HCT116 (cell line): ENCODE results near the gene LMAN2L. TPM values are rescaled to one million over a fixed set of nuclear protein-coding genes. Genes with fewer than 3 reads are reported as not detected.
"Not testable (repeated sequence)": the region's sequence is repeated elsewhere in the genome, so short reads cannot be mapped to it uniquely, and the experiment has no call there.

Source experiments
- ATAC-seq: fragments of 200-7000 bp; cut with Tn5 transposase; 2 replicates; pipeline ENCODE4 v1.9.1; 2020; ENCODE audit warnings: mild to moderate bottlenecking, moderate library complexity
- BruUV-seq: library from RNA; stranded (reverse); fragments of 400-500 nt; replicated peaks from 2 replicates; lab custom pipeline; 2021; lab: Mats Ljungman, UMichigan
- CTCF ChIA-PET: fragments of 300-600 bp; sonication (Branson Sonifier 250); formaldehyde crosslinking; loops from one replicate; lab custom pipeline; 2021; ENCODE audit warnings: antibody characterized with exemption; lab: Charles Lee
- POLR2A ChIA-PET: fragments of 300-600, 350-600 bp; sonication (Branson Sonifier 250); formaldehyde crosslinking; loops from one replicate; lab custom pipeline; 2021; ENCODE audit warnings: antibody characterized with exemption; lab: Charles Lee
- RAD21 ChIA-PET, 2 experiments: fragments of 300-600 bp; sonication (Branson Sonifier 250); formaldehyde crosslinking; loops; one replicate each; lab custom pipeline; 2023; ENCODE audit warnings: low total read pairs in 2 of 2; ENCODE audit not compliant: uncharacterized antibody in 2 of 2, unreplicated experiment in 2 of 2, low non-redundant PET in 1 of 2; lab: Charles Lee
- DNase-seq: peaks from one replicate; pipeline ENCODE4 v3.0.0-alpha.2; 2010; ENCODE audit warnings: low read depth, low spot score
- H2AFZ ChIP-seq: fragments of 200-600 bp; shearing (Covaris generic), sonication (generic); 2 replicates; pipeline ENCODE4 v1.6.1; 2017; ENCODE audit warnings: low read depth, mixed run types, mixed read lengths, antibody characterized with exemption, low read length; ENCODE audit not compliant: poor library complexity, severe bottlenecking
- H3K27ac ChIP-seq: 2 replicates; pipeline ENCODE4 v1.5.1; 2012; ENCODE audit warnings: low read depth, low read length
- H3K27me3 ChIP-seq: fragments of 200-600 bp; sonication (generic); 2 replicates; pipeline ENCODE4 v1.6.1; 2016; ENCODE audit warnings: mixed run types, low read length, mixed read lengths; ENCODE audit not compliant: insufficient read depth
- H3K36me3 ChIP-seq, 2 experiments: fragments of 200-500 bp in 1 of 2; fragments of 200-600 bp in 1 of 2; sonication (Bioruptor generic) in 1 of 2; sonication (generic) in 1 of 2; 2 replicates each; pipeline versions ENCODE4 v1.5.1 to v1.6.1; 2014 to 2016; ENCODE audit warnings: low read length in 2 of 2, inconsistent platforms in 1 of 2, mixed read lengths in 1 of 2, mixed run types in 1 of 2; ENCODE audit not compliant: insufficient read depth in 2 of 2, control insufficient read depth in 1 of 2
- H3K4me1 ChIP-seq, 2 experiments: fragments of 200-600 bp in 1 of 2; sonication (generic) in 1 of 2; 2 replicates each; pipeline versions ENCODE4 v1.5.1 to v1.6.1; 2012 to 2017; ENCODE audit warnings: low read length in 2 of 2, inconsistent platforms in 1 of 2, mild to moderate bottlenecking in 1 of 2, mixed read lengths in 1 of 2, mixed run types in 1 of 2, moderate library complexity in 1 of 2; ENCODE audit not compliant: insufficient read depth in 2 of 2, control insufficient read depth in 1 of 2
- H3K4me2 ChIP-seq: fragments of 200-600 bp; sonication (generic); 2 replicates; pipeline ENCODE4 v1.6.1; 2017; ENCODE audit warnings: mixed run types, low read length, mixed read lengths
- H3K4me3 ChIP-seq, 2 experiments: fragments of 200-600 bp in 1 of 2; sonication (generic) in 1 of 2; replicated peaks in 1 of 2; 2 replicates each; pipeline ENCODE4 v1.5.1; 2011 to 2016; ENCODE audit warnings: low read length in 2 of 2, control low read depth in 1 of 2, low read depth in 1 of 2, mild to moderate bottlenecking in 1 of 2, mixed read lengths in 1 of 2, mixed run types in 1 of 2
- H3K79me2 ChIP-seq: fragments of 200-600 bp; sonication (generic); 2 replicates; pipeline ENCODE4 v1.6.1; 2017; ENCODE audit warnings: mild to moderate bottlenecking, mixed run types, low read length, moderate library complexity, mixed read lengths; ENCODE audit not compliant: insufficient read depth
- H3K9ac ChIP-seq: fragments of 200-600 bp; sonication (generic); 2 replicates; pipeline ENCODE4 v1.6.1; 2016; ENCODE audit warnings: low read length, mixed read lengths
- H3K9me2 ChIP-seq: fragments of 200-600 bp; sonication (generic), shearing (Covaris generic); 2 replicates; pipeline ENCODE4 v1.6.1; 2017; ENCODE audit warnings: mixed run types, mild to moderate bottlenecking, moderate library complexity; ENCODE audit not compliant: insufficient read depth
- H3K9me3 ChIP-seq, 2 experiments: fragments of 200-500 bp in 1 of 2; fragments of 200-600 bp in 1 of 2; sonication (Bioruptor generic) in 1 of 2; sonication (generic) in 1 of 2; 2 replicates each; pipeline ENCODE4 v1.6.1; 2014 to 2017; ENCODE audit warnings: low read length in 2 of 2, mixed read lengths in 2 of 2, inconsistent platforms in 1 of 2, low read depth in 1 of 2, mild to moderate bottlenecking in 1 of 2, mixed run types in 1 of 2, moderate library complexity in 1 of 2; ENCODE audit not compliant: control insufficient read depth in 1 of 2, insufficient read depth in 1 of 2
- H4K20me1 ChIP-seq: fragments of 200-600 bp; sonication (generic), shearing (Covaris generic); 2 replicates; pipeline ENCODE4 v1.6.1; 2017; ENCODE audit warnings: mixed run types, mild to moderate bottlenecking, moderate library complexity; ENCODE audit not compliant: insufficient read depth
- CBX3 ChIP-seq: IDR thresholded peaks from 2 replicates; pipeline ENCODE4 v1.6.1; 2012; ENCODE audit warnings: low read depth
- CEBPB ChIP-seq: IDR thresholded peaks from 2 replicates; pipeline ENCODE4 v1.6.1; 2012; ENCODE audit warnings: low read depth
- EZH2phosphoT487 ChIP-seq: fragments of 200-600 bp; IDR thresholded peaks from 2 replicates; pipeline ENCODE4 v1.6.1; 2018; ENCODE audit warnings: antibody characterized with exemption, borderline replicate concordance
- FOSL1 ChIP-seq: IDR thresholded peaks from 2 replicates; pipeline ENCODE4 v1.6.1; 2012; ENCODE audit warnings: low read depth
- JUND ChIP-seq: IDR thresholded peaks from 2 replicates; pipeline ENCODE4 v1.6.1; 2012
- POLR2AphosphoS5 ChIP-seq: IDR thresholded peaks from 2 replicates; pipeline ENCODE4 v1.6.1; 2011; ENCODE audit warnings: mild to moderate bottlenecking, low read depth, low read length, moderate library complexity
- RAD21 ChIP-seq: IDR thresholded peaks from 2 replicates; pipeline ENCODE4 v1.6.1; 2012; ENCODE audit warnings: low read depth, mild to moderate bottlenecking
- SP1 ChIP-seq: IDR thresholded peaks from 2 replicates; pipeline ENCODE4 v1.6.1; 2012; ENCODE audit warnings: low read depth
- SRF ChIP-seq: IDR thresholded peaks from 2 replicates; pipeline ENCODE4 v1.6.1; 2012; ENCODE audit warnings: low read depth
- TCF7L2 ChIP-seq: IDR thresholded peaks from 2 replicates; pipeline ENCODE4 v1.7.0; 2011; ENCODE audit warnings: borderline replicate concordance, inconsistent platforms; ENCODE audit not compliant: insufficient read depth, insufficient read length; ENCODE audit errors: extremely low read depth
- YY1 ChIP-seq: IDR thresholded peaks from 2 replicates; pipeline ENCODE4 v1.6.1; 2011; ENCODE audit warnings: low read length, low read depth, moderate library complexity, mild to moderate bottlenecking; ENCODE audit not compliant: insufficient replicate concordance; ENCODE audit errors: extremely low read depth
- ZFX ChIP-seq: fragments of 450-650 bp; IDR thresholded peaks from 2 replicates; pipeline ENCODE4 v1.6.1; 2017
- ZNF274 ChIP-seq: fragments of 200-500 bp; sonication (Bioruptor generic); IDR thresholded peaks from 2 replicates; pipeline ENCODE4 v1.6.1; 2014; ENCODE audit warnings: mild to moderate bottlenecking, low read depth, low read length, inconsistent platforms
- intact Hi-C: fragments of 100-400 bp; cut with micrococcal nuclease; formaldehyde crosslinking; loops from 2 replicates; pipeline ENCODE4 v1.10.0; 2022
- total RNA-seq: library from RNA; stranded (reverse); gene quantifications from one replicate; pipeline ENCODE4 v1.2.1, GENCODE V29; 2021; ENCODE audit not compliant: unreplicated experiment
- TF ChIP-seq, protein P1 (sequence below): IDR thresholded peaks from 2 replicates; pipeline ENCODE4 v1.6.1; 2012
- TF ChIP-seq, protein P2 (sequence below): IDR thresholded peaks from 2 replicates; pipeline ENCODE4 v1.6.1; 2012
- TF ChIP-seq, protein P3 (sequence below): IDR thresholded peaks from 2 replicates; pipeline ENCODE4 v1.6.1; 2011; ENCODE audit warnings: mild to moderate bottlenecking, low read length, moderate library complexity; ENCODE audit not compliant: insufficient replicate concordance; ENCODE audit errors: extremely low read depth

Gene LMAN2L
- total RNA-seq, 1 experiment from 2014 or later = 15.2 TPM

DNA sequence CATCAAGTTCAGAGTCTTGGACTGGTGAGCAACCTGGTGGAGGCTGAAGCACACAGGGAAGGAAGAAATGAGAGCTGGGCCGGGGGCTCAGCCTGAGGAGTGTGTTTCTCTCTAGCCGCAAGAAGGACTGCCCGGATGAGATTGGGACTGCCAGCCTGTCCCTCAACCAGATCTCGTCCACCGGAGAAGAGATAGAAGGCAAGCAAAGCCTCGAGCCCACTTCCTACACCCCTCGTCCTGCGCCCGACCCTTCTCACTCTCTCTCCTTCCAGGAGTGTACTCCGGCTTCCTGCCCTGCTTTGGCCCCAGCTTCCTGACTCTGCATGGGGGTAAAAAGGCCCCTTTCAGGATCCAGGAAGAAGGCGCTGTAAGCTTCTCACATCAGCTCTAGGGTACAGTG is 71.1 kb downstream of the LMAN2L start (continued):
- no peak for TF ChIP-seq ZNF274
- TF ChIP-seq RAD21 = no peak
- TF ChIP-seq TCF7L2 = no peak
- TF ChIP-seq, protein P1, sequence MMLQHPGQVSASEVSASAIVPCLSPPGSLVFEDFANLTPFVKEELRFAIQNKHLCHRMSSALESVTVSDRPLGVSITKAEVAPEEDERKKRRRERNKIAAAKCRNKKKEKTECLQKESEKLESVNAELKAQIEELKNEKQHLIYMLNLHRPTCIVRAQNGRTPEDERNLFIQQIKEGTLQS = no peak
- no peak for TF ChIP-seq CBX3
- no peak for TF ChIP-seq FOSL1
- no peak for TF ChIP-seq CEBPB
- TF ChIP-seq POLR2AphosphoS5 = no peak

DNA sequence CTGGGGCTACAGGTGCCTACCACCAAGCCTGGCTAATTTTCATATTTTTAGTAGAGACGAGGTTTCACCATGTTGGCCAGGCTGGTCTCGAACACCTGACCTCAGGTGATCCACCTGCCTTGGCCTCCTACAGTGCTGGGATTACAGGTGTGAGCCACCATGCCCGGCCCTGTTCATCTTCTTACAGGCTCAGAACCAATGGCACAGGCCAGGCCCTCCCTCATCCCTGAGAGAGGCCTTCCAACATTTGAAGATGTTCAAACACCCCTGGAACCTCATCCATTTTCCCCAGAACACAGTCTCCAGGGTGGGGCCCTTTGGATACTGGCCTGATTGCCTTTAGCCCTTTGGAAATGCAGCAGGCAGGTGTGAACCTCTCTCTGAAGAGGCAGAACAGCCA is 74.1 kb downstream of the LMAN2L start:
- H3K4me1 ChIP-seq = peaks cover 11 to 12% of the 10 kb centered on the region in 2 experiments
- H3K4me2 ChIP-seq = peak overlapping the region; percentile 51; the same call in 1 of the 2 replicates
- H3K9me3 ChIP-seq, RAD21 ChIA-PET, ATAC-seq, DNase-seq, H3K27me3 ChIP-seq, H4K20me1 ChIP-seq, H3K27ac ChIP-seq, H3K9me2 ChIP-seq, H2AFZ ChIP-seq, H3K79me2 ChIP-seq, POLR2A ChIA-PET, H3K9ac ChIP-seq, BruUV-seq, intact Hi-C loops, CTCF ChIA-PET, H3K36me3 ChIP-seq, H3K4me3 ChIP-seq: not testable (repeated sequence)
- 0 out of 2 replicates have a peak, but pooled peaks have one; percentile 1 for TF ChIP-seq ZFX

DNA sequence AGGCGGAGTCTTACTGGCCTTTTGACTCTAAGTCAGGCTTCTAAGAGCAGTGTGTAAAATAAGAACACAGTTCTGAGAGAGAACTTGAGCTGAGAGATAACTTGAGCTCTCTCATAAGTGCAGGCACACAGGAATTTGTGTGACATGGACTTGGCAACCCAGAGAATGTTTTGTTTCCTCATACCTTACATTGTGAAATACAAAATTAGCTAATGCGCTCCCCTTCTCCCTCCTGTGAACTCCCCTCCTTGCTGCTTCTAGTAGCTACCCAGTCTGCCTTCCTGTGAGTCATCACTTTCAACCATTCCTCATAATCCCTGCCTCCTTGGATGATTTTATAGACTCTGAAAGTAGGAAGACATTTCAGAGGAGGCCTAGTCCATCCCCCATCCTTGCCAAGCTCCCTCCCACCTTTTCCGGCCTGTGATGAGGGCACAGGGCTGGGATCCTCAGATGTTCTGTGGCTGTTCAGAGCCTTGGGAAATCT is 74.7 kb downstream of the LMAN2L start:
- DNase-seq = peak; percentile 15
- Histone ChIP-seq H3K36me3 (no peaks in the 10 kb centered on the region), H3K79me2 (no peaks in the 10 kb centered on the region), H3K4me3 (no peak overlapping the region), H3K27me3 (no peaks in the 10 kb centered on the region), H3K4me1 (peaks cover 11 to 12% of the 10 kb centered on the region in 2 experiments), H3K9me3 (0 out of 4 replicates have a peak, but pooled peaks cover 0 to 4% of the 10 kb centered on the region in 2 experiments), H3K9ac (no peak overlapping the region), H3K27ac (peak overlapping the region; percentile 42), H4K20me1 (no peaks in the 10 kb centered on the region), H2AFZ (no peak overlapping the region), H3K4me2 (peak overlapping the region; percentile 51), H3K9me2 (no peaks in the 10 kb centered on the region)
- ChIA-PET RAD21 (no interaction called here), CTCF (interaction anchor here (0.9 kb wide), 1 partner anchor 115 kb away, joined by 3 read pairs; no protein-coding TSS in a partner anchor), POLR2A (no interaction called here)
- peak; percentile 71 for ATAC-seq
- intact Hi-C loops = no loop called here
- BruUV-seq = no TSS peak
- no peak for TF ChIP-seq YY1
- TF ChIP-seq ZFX = 0 out of 2 replicates have a peak, but pooled peaks have one; percentile 14
- TF ChIP-seq, protein P1 = no peak
- TF ChIP-seq SRF = no peak
- peak; percentile 52; the same call in 1 of the 2 replicates for TF ChIP-seq JUND
- peak; percentile 15; the same call in 1 of the 2 replicates for TF ChIP-seq SP1
- no peak for TF ChIP-seq EZH2phosphoT487
- no peak for TF ChIP-seq CBX3
- TF ChIP-seq ZNF274 = no peak
- no peak for TF ChIP-seq TCF7L2
- TF ChIP-seq POLR2AphosphoS5 = no peak
- TF ChIP-seq, protein P2, sequence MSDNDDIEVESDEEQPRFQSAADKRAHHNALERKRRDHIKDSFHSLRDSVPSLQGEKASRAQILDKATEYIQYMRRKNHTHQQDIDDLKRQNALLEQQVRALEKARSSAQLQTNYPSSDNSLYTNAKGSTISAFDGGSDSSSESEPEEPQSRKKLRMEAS = no peak
- TF ChIP-seq, protein P3, sequence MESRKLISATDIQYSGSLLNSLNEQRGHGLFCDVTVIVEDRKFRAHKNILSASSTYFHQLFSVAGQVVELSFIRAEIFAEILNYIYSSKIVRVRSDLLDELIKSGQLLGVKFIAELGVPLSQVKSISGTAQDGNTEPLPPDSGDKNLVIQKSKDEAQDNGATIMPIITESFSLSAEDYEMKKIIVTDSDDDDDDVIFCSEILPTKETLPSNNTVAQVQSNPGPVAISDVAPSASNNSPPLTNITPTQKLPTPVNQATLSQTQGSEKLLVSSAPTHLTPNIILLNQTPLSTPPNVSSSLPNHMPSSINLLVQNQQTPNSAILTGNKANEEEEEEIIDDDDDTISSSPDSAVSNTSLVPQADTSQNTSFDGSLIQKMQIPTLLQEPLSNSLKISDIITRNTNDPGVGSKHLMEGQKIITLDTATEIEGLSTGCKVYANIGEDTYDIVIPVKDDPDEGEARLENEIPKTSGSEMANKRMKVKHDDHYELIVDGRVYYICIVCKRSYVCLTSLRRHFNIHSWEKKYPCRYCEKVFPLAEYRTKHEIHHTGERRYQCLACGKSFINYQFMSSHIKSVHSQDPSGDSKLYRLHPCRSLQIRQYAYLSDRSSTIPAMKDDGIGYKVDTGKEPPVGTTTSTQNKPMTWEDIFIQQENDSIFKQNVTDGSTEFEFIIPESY = no peak
